HL-60 (cell line): ENCODE results near the gene SH3GL1.
"Not testable (repeated sequence)": the region's sequence is repeated elsewhere in the genome, so short reads cannot be mapped to it uniquely, and the experiment has no call there.

ENCODE experiments used
- DNase-seq, 2 experiments: peaks; one replicate each; pipeline ENCODE4 v3.0.0-alpha.2; 2010 to 2020; ENCODE audit warnings: low read depth in 1 of 2, low spot score in 1 of 2
- H3K27ac ChIP-seq: fragments of 250-450 bp; sonication (Bioruptor Pico); replicated peaks from 2 replicates; pipeline ENCODE4 v1.5.1; 2020; ENCODE audit warnings: mild to moderate bottlenecking, moderate library complexity
- H3K27me3 ChIP-seq: fragments of 250-450 bp; sonication (Bioruptor Pico); 2 replicates; pipeline ENCODE4 v1.5.1; 2021; ENCODE audit warnings: mild to moderate bottlenecking, moderate library complexity; ENCODE audit not compliant: insufficient read depth, poor library complexity, severe bottlenecking
- H3K4me3 ChIP-seq: replicated peaks from 2 replicates; pipeline ENCODE4 v1.5.1; 2011; ENCODE audit warnings: mild to moderate bottlenecking, control low read depth, low read length; ENCODE audit not compliant: insufficient read depth
- GABPA ChIP-seq: IDR thresholded peaks from 2 replicates; pipeline ENCODE4 v1.6.1; 2012; ENCODE audit warnings: low read depth
- POLR2AphosphoS5 ChIP-seq: IDR thresholded peaks from 2 replicates; pipeline ENCODE4 v1.6.1; 2012; ENCODE audit warnings: low read depth
- REST ChIP-seq: IDR thresholded peaks from 2 replicates; pipeline ENCODE4 v1.6.1; 2012; ENCODE audit warnings: low read depth; ENCODE audit not compliant: insufficient replicate concordance
- SPI1 ChIP-seq: IDR thresholded peaks from 2 replicates; pipeline ENCODE4 v1.6.1; 2012; ENCODE audit warnings: low read depth, mild to moderate bottlenecking, borderline replicate concordance
- TF ChIP-seq, protein P1 (sequence below): IDR thresholded peaks from one replicate; pipeline ENCODE4 v1.5.1; 2011; ENCODE audit warnings: low read length, control low read depth, inconsistent platforms; ENCODE audit not compliant: insufficient read depth

The SH3GL1 gene

GRCh38 chr19:4352701-4353121 is 47.6 kb downstream of the SH3GL1 start:
- Histone ChIP-seq H3K27me3 (no peaks in the 10 kb centered on the region), H3K4me3 (no peak overlapping the region), H3K27ac (no peak overlapping the region)
- peak in 1 of 2 experiments; percentile 42 for DNase-seq
- TF ChIP-seq, protein P1, sequence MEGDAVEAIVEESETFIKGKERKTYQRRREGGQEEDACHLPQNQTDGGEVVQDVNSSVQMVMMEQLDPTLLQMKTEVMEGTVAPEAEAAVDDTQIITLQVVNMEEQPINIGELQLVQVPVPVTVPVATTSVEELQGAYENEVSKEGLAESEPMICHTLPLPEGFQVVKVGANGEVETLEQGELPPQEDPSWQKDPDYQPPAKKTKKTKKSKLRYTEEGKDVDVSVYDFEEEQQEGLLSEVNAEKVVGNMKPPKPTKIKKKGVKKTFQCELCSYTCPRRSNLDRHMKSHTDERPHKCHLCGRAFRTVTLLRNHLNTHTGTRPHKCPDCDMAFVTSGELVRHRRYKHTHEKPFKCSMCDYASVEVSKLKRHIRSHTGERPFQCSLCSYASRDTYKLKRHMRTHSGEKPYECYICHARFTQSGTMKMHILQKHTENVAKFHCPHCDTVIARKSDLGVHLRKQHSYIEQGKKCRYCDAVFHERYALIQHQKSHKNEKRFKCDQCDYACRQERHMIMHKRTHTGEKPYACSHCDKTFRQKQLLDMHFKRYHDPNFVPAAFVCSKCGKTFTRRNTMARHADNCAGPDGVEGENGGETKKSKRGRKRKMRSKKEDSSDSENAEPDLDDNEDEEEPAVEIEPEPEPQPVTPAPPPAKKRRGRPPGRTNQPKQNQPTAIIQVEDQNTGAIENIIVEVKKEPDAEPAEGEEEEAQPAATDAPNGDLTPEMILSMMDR, result peak; percentile 60
- TF ChIP-seq SPI1, result no peak

GRCh38 chr19:4350726-4351125 is 49.6 kb downstream of the SH3GL1 start:
- TF ChIP-seq GABPA (no peak), REST (no peak), POLR2AphosphoS5 (no peak), SPI1 (no peak)
- TF ChIP-seq, protein P1, result no peak
- no peak overlapping the region for H3K4me3 ChIP-seq

DNA sequence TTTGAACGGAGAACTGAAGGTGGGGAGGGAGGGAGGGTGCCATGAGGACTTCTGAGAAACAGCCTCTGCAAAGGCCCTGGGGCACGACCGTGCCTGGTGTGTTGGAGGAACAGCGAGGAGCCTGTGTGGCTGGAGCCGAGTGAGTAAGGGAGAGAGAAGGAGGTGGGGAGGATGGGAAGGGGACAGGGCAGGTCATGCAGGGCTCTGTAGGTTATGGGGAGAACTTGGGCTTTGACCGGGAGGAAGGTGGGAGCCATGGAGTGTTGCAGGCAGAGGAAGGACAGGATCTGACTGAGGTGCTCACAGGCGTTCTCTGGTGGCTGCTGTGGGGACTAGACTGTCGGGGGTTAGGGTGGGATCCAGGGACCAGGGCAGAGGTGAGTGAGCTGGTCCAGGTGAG is 50.2 kb downstream of the SH3GL1 start:
- TF ChIP-seq GABPA, result no peak
- TF ChIP-seq POLR2AphosphoS5, result no peak
- TF ChIP-seq, protein P1, result no peak
- no peak for TF ChIP-seq REST
- TF ChIP-seq SPI1, result no peak
- H3K4me3 ChIP-seq, result no peak overlapping the region
- no peak for DNase-seq

More at GRCh38 chr19:4350726-4351125, 49.6 kb downstream of the SH3GL1 start:
- H3K27ac ChIP-seq, result no peak overlapping the region
- no peaks in the 10 kb centered on the region for H3K27me3 ChIP-seq
- no peak for DNase-seq

GRCh38 chr19:4349225-4349624 is 51.1 kb downstream of the SH3GL1 start:
- not testable (repeated sequence) for DNase-seq, H3K27me3 ChIP-seq, H3K4me3 ChIP-seq, H3K27ac ChIP-seq

More for the DNA sequence above, 50.2 kb downstream of the SH3GL1 start:
- H3K27ac ChIP-seq, result no peak overlapping the region
- H3K27me3 ChIP-seq, result no peaks in the 10 kb centered on the region
